ENCODE measurements around the gene DOCK6.
A peak's percentile ranks its signal among the peaks of the same experiment; 100 is the strongest.

The DOCK6 gene

DNA sequence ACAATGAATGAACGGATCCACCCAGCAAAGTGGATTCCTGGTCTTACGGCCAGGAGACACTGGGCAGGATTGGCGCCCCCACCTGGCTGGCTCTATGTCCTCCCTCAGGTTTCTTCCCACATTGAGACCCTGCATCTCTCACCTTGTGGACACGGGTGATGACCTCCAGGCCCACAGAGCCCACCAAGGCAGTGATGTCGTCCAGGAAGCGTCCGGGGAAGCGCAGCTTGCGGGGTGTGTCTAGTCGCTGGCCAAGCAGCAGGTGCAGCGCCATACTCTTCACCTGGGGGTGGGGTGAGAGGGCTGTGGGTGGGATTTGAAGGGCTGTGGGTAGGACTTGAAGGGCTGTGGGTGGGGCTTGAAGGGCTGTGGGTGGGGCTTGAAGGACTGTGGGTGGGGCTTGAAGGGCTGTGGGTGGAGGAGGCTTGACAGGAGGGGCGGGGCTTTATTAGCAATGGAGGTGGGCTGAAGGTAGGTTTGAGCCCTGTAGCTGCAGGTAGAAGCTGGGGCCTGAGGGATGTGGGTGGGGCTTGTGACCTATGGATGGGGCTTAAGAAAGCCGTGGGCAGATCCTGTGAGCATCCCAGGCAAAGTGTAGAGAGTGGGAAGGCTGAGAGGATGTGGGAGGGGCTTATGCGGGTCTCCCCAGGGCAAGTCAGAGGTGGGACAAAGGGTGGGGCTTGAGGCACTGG, 35.0 kb downstream of the DOCK6 start:
- no peaks in the 10 kb centered on the region for H3K79me1 ChIP-seq (ENCODE audit: low read length)
- no peak overlapping the region for H4K5ac ChIP-seq (ENCODE audit: low read length)
- no peak overlapping the region for H3K4me3 ChIP-seq (ENCODE audit: low read length)
- no peaks in the 10 kb centered on the region for H3K36me3 ChIP-seq (ENCODE audit: control insufficient read depth, insufficient read depth, low read length)
- no peaks in the 10 kb centered on the region for H3K79me2 ChIP-seq (ENCODE audit: control insufficient read depth, insufficient read depth, low read length)
- no peak overlapping the region for H2BK120ac ChIP-seq (ENCODE audit: low read depth, low read length)
- no peak overlapping the region for H4K8ac ChIP-seq (ENCODE audit: low read depth, low read length)
- no peak overlapping the region for H2BK5ac ChIP-seq (ENCODE audit: low read length)
- WGBS (ENCODE audit: extremely low coverage, insufficient coverage, low lambda C conversion rate) = no CpG with 5 or more reads among the region's 14 CpGs
- H3K27me3 ChIP-seq (ENCODE audit: insufficient read depth, low read length, poor library complexity) = no peaks in the 10 kb centered on the region
- H3K4me1 ChIP-seq (ENCODE audit: control insufficient read depth, low read depth, low read length) = no peaks in the 10 kb centered on the region
- no peak overlapping the region for H3K27ac ChIP-seq (ENCODE audit: low read depth, low read length)
- DNase-seq = peak; percentile 88
- H3K56ac ChIP-seq (ENCODE audit: low read length) = no peak overlapping the region
- no peak overlapping the region for H3K4ac ChIP-seq (ENCODE audit: low read depth, low read length)
- H3K18ac ChIP-seq (ENCODE audit: low read length) = no peak overlapping the region
- no peak overlapping the region for H3K4me2 ChIP-seq (ENCODE audit: low read length)
- no peak overlapping the region for H2AK5ac ChIP-seq (ENCODE audit: low read length)
- H3K23ac ChIP-seq (ENCODE audit: low read length) = no peak overlapping the region
- H3K9ac ChIP-seq (ENCODE audit: low read length) = no peak overlapping the region
- no peak overlapping the region for H2BK15ac ChIP-seq (replicated peaks; ENCODE audit: low read depth)

DNA sequence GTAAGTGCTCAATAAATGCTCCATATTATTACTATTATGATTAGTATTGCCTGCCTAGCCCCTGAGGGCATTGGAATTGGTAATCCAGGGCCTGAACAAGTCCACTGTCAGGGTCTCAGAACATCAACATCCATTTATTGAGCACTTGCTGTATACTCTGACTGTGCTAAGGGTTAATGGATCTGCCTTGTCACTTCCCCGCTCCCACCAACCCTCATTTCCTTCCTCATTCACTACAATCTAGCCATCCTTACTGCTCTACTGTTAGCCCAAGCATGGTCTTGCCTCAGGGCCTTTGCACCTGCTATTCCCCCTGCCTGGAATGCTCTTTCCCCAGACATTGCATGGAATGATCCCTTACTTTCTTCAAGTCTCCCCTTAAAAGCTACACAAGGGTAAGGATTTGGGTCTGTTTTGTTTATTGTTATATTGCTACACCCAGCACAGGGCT, 35.6 kb downstream of the DOCK6 start:
- no peaks in the 10 kb centered on the region for H3K79me1 ChIP-seq (ENCODE audit: low read length)
- H4K8ac ChIP-seq (ENCODE audit: low read depth, low read length) = no peak overlapping the region
- H3K18ac ChIP-seq (ENCODE audit: low read length) = no peak overlapping the region
- no CpG with 5 or more reads among the region's 1 CpG for WGBS (ENCODE audit: extremely low coverage, insufficient coverage, low lambda C conversion rate)
- peak; percentile 9 for DNase-seq
- H3K9ac ChIP-seq (ENCODE audit: low read length) = no peak overlapping the region
- H2BK15ac ChIP-seq (replicated peaks; ENCODE audit: low read depth) = no peak overlapping the region
- no peak overlapping the region for H2AK5ac ChIP-seq (ENCODE audit: low read length)
- H3K4me3 ChIP-seq (ENCODE audit: low read length) = no peak overlapping the region
- H4K5ac ChIP-seq (ENCODE audit: low read length) = no peak overlapping the region
- H3K56ac ChIP-seq (ENCODE audit: low read length) = no peak overlapping the region
- H3K79me2 ChIP-seq (ENCODE audit: control insufficient read depth, insufficient read depth, low read length) = no peaks in the 10 kb centered on the region
- H2BK5ac ChIP-seq (ENCODE audit: low read length) = no peak overlapping the region
- H3K4me2 ChIP-seq (ENCODE audit: low read length) = no peak overlapping the region
- H3K4me1 ChIP-seq (ENCODE audit: control insufficient read depth, low read depth, low read length) = no peaks in the 10 kb centered on the region
- H3K4ac ChIP-seq (ENCODE audit: low read depth, low read length) = no peak overlapping the region
- no peak overlapping the region for H3K27ac ChIP-seq (ENCODE audit: low read depth, low read length)
- H3K27me3 ChIP-seq (ENCODE audit: insufficient read depth, low read length, poor library complexity) = no peaks in the 10 kb centered on the region
- no peak overlapping the region for H2BK120ac ChIP-seq (ENCODE audit: low read depth, low read length)
- peaks cover 2% of the 10 kb centered on the region for H3K36me3 ChIP-seq (ENCODE audit: control insufficient read depth, insufficient read depth, low read length)
- H3K23ac ChIP-seq (ENCODE audit: low read length) = no peak overlapping the region

DNA sequence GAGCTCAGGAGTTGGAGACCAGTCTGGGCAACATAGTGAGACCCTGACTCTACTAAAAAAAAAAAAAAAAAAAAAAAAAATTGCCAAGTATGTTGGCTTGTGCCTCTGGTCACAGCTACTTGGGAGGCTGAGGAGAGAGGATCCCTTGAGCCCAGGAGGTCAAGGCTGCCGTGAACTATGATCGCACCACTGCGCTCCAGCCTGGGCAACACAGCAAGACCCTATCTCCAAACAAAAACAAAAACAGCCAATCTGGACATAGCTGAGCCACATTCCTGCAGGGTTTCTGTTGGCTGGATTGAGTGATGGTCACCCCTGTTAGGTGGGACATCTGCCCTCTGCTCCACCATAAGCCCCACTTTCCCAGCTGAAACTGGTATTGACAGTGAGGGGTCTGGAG, 36.5 kb downstream of the DOCK6 start:
- Histone ChIP-seq H3K79me2 (ENCODE audit: control insufficient read depth, insufficient read depth, low read length) (no peaks in the 10 kb centered on the region), H3K27ac (ENCODE audit: low read depth, low read length) (no peak overlapping the region), H2BK15ac (replicated peaks; ENCODE audit: low read depth) (no peak overlapping the region), H3K4me3 (ENCODE audit: low read length) (no peak overlapping the region), H3K23ac (ENCODE audit: low read length) (no peak overlapping the region), H3K4me1 (ENCODE audit: control insufficient read depth, low read depth, low read length) (no peaks in the 10 kb centered on the region), H3K4me2 (ENCODE audit: low read length) (no peak overlapping the region), H3K56ac (ENCODE audit: low read length) (no peak overlapping the region), H2AK5ac (ENCODE audit: low read length) (no peak overlapping the region), H4K5ac (ENCODE audit: low read length) (no peak overlapping the region), H2BK5ac (ENCODE audit: low read length) (no peak overlapping the region), H3K36me3 (ENCODE audit: control insufficient read depth, insufficient read depth, low read length) (peaks cover 2% of the 10 kb centered on the region), H3K9ac (ENCODE audit: low read length) (no peak overlapping the region), H2BK120ac (ENCODE audit: low read depth, low read length) (no peak overlapping the region), H3K27me3 (ENCODE audit: insufficient read depth, low read length, poor library complexity) (no peaks in the 10 kb centered on the region), H4K8ac (ENCODE audit: low read depth, low read length) (no peak overlapping the region), H3K18ac (ENCODE audit: low read length) (no peak overlapping the region), H3K4ac (ENCODE audit: low read depth, low read length) (no peak overlapping the region), H3K79me1 (ENCODE audit: low read length) (no peaks in the 10 kb centered on the region)
- DNase-seq = no peak
- no CpG with 5 or more reads among the region's 3 CpGs for WGBS (ENCODE audit: extremely low coverage, insufficient coverage, low lambda C conversion rate)

DNA sequence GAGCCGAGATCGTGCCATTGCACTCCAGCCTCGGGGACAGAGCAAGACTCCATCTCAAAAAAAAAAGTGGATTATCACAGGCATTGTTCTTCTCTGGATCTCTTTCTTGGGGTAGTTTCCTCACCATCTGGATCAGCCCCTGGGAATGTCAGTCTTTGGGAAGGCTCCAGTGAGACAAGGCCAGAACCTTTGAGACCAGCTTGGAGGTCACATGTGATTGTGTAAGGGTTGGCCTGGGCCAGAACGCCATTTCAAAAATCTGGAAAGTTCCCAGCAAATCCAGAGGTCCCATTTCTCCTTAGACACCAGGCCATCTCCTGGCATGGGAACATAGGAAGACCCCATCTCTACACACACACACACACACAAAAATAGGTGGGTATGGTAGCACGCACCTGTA, 37.2 kb downstream of the DOCK6 start:
- H3K27ac ChIP-seq (ENCODE audit: low read depth, low read length) = no peak overlapping the region
- H2BK15ac ChIP-seq (replicated peaks; ENCODE audit: low read depth) = no peak overlapping the region
- no CpG with 5 or more reads among the region's 5 CpGs for WGBS (ENCODE audit: extremely low coverage, insufficient coverage, low lambda C conversion rate)
- H3K18ac ChIP-seq (ENCODE audit: low read length) = no peak overlapping the region
- no peak for DNase-seq
- H3K4me2 ChIP-seq (ENCODE audit: low read length) = no peak overlapping the region
- H3K56ac ChIP-seq (ENCODE audit: low read length) = no peak overlapping the region
- H2BK120ac ChIP-seq (ENCODE audit: low read depth, low read length) = no peak overlapping the region
- H3K79me2 ChIP-seq (ENCODE audit: control insufficient read depth, insufficient read depth, low read length) = no peaks in the 10 kb centered on the region
- H3K27me3 ChIP-seq (ENCODE audit: insufficient read depth, low read length, poor library complexity) = no peaks in the 10 kb centered on the region
- H4K8ac ChIP-seq (ENCODE audit: low read depth, low read length) = no peak overlapping the region
- no peak overlapping the region for H4K5ac ChIP-seq (ENCODE audit: low read length)
- no peak overlapping the region for H2AK5ac ChIP-seq (ENCODE audit: low read length)
- no peaks in the 10 kb centered on the region for H3K79me1 ChIP-seq (ENCODE audit: low read length)
- H3K4me3 ChIP-seq (ENCODE audit: low read length) = no peak overlapping the region
- no peak overlapping the region for H3K9ac ChIP-seq (ENCODE audit: low read length)
- no peak overlapping the region for H3K4ac ChIP-seq (ENCODE audit: low read depth, low read length)
- no peak overlapping the region for H2BK5ac ChIP-seq (ENCODE audit: low read length)
- peaks cover 2% of the 10 kb centered on the region for H3K36me3 ChIP-seq (ENCODE audit: control insufficient read depth, insufficient read depth, low read length)
- no peaks in the 10 kb centered on the region for H3K4me1 ChIP-seq (ENCODE audit: control insufficient read depth, low read depth, low read length)
- no peak overlapping the region for H3K23ac ChIP-seq (ENCODE audit: low read length)

GRCh38 chr19:11224429-11224828, 37.9 kb downstream of the DOCK6 start:
- Histone ChIP-seq H3K79me2 (ENCODE audit: control insufficient read depth, insufficient read depth, low read length) (no peaks in the 10 kb centered on the region), H3K4me3 (ENCODE audit: low read length) (no peak overlapping the region)
- no CpG with 5 or more reads among the region's 7 CpGs for WGBS (ENCODE audit: extremely low coverage, insufficient coverage, low lambda C conversion rate)

GRCh38 chr19:11223200-11223599, 39.1 kb downstream of the DOCK6 start:
- Histone ChIP-seq H3K9ac (ENCODE audit: low read length) (no peak overlapping the region), H3K56ac (ENCODE audit: low read length) (no peak overlapping the region), H3K79me2 (ENCODE audit: control insufficient read depth, insufficient read depth, low read length) (no peaks in the 10 kb centered on the region), H3K36me3 (ENCODE audit: control insufficient read depth, insufficient read depth, low read length) (peaks cover 2% of the 10 kb centered on the region), H2BK5ac (ENCODE audit: low read length) (no peak overlapping the region), H4K5ac (ENCODE audit: low read length) (no peak overlapping the region), H3K27me3 (ENCODE audit: insufficient read depth, low read length, poor library complexity) (no peaks in the 10 kb centered on the region), H2BK15ac (replicated peaks; ENCODE audit: low read depth) (no peak overlapping the region), H3K18ac (ENCODE audit: low read length) (no peak overlapping the region), H3K23ac (ENCODE audit: low read length) (no peak overlapping the region), H4K8ac (ENCODE audit: low read depth, low read length) (no peak overlapping the region), H2AK5ac (ENCODE audit: low read length) (no peak overlapping the region), H3K4ac (ENCODE audit: low read depth, low read length) (no peak overlapping the region), H3K79me1 (ENCODE audit: low read length) (no peaks in the 10 kb centered on the region), H2BK120ac (ENCODE audit: low read depth, low read length) (no peak overlapping the region), H3K4me3 (ENCODE audit: low read length) (no peak overlapping the region), H3K4me2 (ENCODE audit: low read length) (no peak overlapping the region), H3K4me1 (ENCODE audit: control insufficient read depth, low read depth, low read length) (no peaks in the 10 kb centered on the region), H3K27ac (ENCODE audit: low read depth, low read length) (no peak overlapping the region)
- no CpG with 5 or more reads among the region's 3 CpGs for WGBS (ENCODE audit: extremely low coverage, insufficient coverage, low lambda C conversion rate)
- no peak for DNase-seq

More at GRCh38 chr19:11224429-11224828, 37.9 kb downstream of the DOCK6 start:
- Histone ChIP-seq H2AK5ac (ENCODE audit: low read length) (no peak overlapping the region), H3K56ac (ENCODE audit: low read length) (no peak overlapping the region), H3K18ac (ENCODE audit: low read length) (no peak overlapping the region), H3K23ac (ENCODE audit: low read length) (no peak overlapping the region), H3K4me1 (ENCODE audit: control insufficient read depth, low read depth, low read length) (no peaks in the 10 kb centered on the region), H3K27me3 (ENCODE audit: insufficient read depth, low read length, poor library complexity) (no peaks in the 10 kb centered on the region), H4K5ac (ENCODE audit: low read length) (no peak overlapping the region), H3K79me1 (ENCODE audit: low read length) (no peaks in the 10 kb centered on the region), H3K4me2 (ENCODE audit: low read length) (no peak overlapping the region), H4K8ac (ENCODE audit: low read depth, low read length) (no peak overlapping the region), H3K4ac (ENCODE audit: low read depth, low read length) (no peak overlapping the region), H3K9ac (ENCODE audit: low read length) (no peak overlapping the region), H2BK5ac (ENCODE audit: low read length) (no peak overlapping the region), H3K36me3 (ENCODE audit: control insufficient read depth, insufficient read depth, low read length) (peaks cover 2% of the 10 kb centered on the region), H2BK120ac (ENCODE audit: low read depth, low read length) (no peak overlapping the region), H2BK15ac (replicated peaks; ENCODE audit: low read depth) (no peak overlapping the region), H3K27ac (ENCODE audit: low read depth, low read length) (no peak overlapping the region)
- DNase-seq = no peak

Measured in mesendoderm (in vitro differentiated cells).